Measurements from ENCODE around the gene ZNF69. TPM values are rescaled to one million over a fixed set of nuclear protein-coding genes. Genes with fewer than 3 reads are reported as not detected.
A peak's percentile ranks its signal among the peaks of the same experiment; 100 is the strongest.
"Not testable (repeated sequence)": the region's sequence is repeated elsewhere in the genome, so short reads cannot be mapped to it uniquely, and the experiment has no call there.

ZNF69 gene
- total RNA-seq, 1 donor from 2014 or later: 2.1 TPM

DNA sequence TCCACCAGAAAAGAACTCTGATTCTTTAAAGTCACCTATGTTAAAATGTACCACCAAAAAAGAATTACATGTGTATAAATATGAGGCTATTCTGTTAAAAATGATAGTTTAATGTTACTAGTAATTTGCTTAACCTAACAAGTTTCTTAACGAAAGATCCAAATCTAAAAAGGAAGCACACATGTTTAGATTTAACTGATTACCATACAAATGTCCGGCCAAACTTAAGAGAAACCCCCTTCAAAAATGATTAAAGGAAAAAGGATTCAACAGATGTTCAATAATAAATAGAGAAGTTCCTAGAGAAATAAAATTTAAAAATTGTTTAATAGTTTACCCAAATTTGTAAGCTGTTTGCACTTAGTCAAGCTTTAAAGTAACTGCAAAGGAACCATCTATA is 5.0 kb upstream of the ZNF69 start:
- Mint-ChIP-seq H3K36me3 (ENCODE audit: low read depth) (no peaks in the 10 kb centered on the region), H3K4me3 (no peak overlapping the region), H3K9me3 (peaks cover 3% of the 10 kb centered on the region), H3K27ac (no peak overlapping the region), H3K27me3 (no peaks in the 10 kb centered on the region), H3K4me1 (peaks cover 7% of the 10 kb centered on the region)
- no peak for ATAC-seq (ENCODE audit: low read depth)
- POLR2A ChIA-PET: no interaction called here
- TF ChIP-seq, protein P1, sequence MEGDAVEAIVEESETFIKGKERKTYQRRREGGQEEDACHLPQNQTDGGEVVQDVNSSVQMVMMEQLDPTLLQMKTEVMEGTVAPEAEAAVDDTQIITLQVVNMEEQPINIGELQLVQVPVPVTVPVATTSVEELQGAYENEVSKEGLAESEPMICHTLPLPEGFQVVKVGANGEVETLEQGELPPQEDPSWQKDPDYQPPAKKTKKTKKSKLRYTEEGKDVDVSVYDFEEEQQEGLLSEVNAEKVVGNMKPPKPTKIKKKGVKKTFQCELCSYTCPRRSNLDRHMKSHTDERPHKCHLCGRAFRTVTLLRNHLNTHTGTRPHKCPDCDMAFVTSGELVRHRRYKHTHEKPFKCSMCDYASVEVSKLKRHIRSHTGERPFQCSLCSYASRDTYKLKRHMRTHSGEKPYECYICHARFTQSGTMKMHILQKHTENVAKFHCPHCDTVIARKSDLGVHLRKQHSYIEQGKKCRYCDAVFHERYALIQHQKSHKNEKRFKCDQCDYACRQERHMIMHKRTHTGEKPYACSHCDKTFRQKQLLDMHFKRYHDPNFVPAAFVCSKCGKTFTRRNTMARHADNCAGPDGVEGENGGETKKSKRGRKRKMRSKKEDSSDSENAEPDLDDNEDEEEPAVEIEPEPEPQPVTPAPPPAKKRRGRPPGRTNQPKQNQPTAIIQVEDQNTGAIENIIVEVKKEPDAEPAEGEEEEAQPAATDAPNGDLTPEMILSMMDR (IDR thresholded peaks at IDR 0.05): no peak
- DNase-seq: no peak
- intact Hi-C loops (cut with micrococcal nuclease): loop anchor here (2.0 to 5.0 kb wide), 2 partner anchors 85 to 174 kb away; partner anchors contain the start of gene ZNF491
- CTCF ChIA-PET: interaction anchor here (0.7 to 3.2 kb wide), 6 partner anchors 42 to 258 kb away, joined by 3 to 18 read pairs (median 3); partner anchors contain the start of genes ZNF20, ZNF441 and ZNF700

DNA sequence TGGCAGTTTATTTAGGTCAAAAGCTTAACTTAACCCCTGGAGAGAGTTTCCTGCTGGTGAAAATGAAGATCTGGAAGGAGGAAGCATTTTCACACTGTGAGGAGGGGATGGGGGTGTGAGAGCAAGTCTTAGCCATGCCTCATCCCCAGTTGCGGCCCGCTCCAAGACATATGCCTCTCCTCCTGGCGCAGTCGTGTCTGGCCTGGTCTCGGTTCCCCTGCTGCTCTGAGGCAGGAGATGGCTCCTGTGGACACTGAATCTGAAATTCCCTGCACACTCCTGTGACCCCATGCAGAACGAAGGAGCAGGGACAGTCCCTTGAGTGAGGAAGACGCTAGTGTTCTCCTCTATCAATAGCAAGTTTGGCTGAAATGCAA is 360 bp upstream of the ZNF69 start:
- peak overlapping the region; percentile 89 for H3K4me3 Mint-ChIP-seq
- H3K27me3 Mint-ChIP-seq: no peaks in the 10 kb centered on the region
- POLR2A ChIA-PET: interaction anchor here (1.1 kb wide), 1 partner anchor 37 kb away, joined by 3 read pairs; no protein-coding TSS in a partner anchor
- no peaks in the 10 kb centered on the region for H3K36me3 Mint-ChIP-seq (ENCODE audit: low read depth)
- TF ChIP-seq, protein P1 (IDR thresholded peaks at IDR 0.05): no peak
- peak; percentile 4 for ATAC-seq (ENCODE audit: low read depth)
- CTCF ChIA-PET: interaction anchor here (1.2 kb wide), 1 partner anchor 37 kb away, joined by 3 read pairs; no protein-coding TSS in a partner anchor
- H3K27ac Mint-ChIP-seq: no peak overlapping the region
- peaks cover 20% of the 10 kb centered on the region for H3K4me1 Mint-ChIP-seq
- intact Hi-C loops (cut with micrococcal nuclease): loop anchor here (1.0 kb wide), 1 partner anchor 37 kb away; no protein-coding TSS in a partner anchor
- no peak for DNase-seq
- peaks cover 3% of the 10 kb centered on the region for H3K9me3 Mint-ChIP-seq

DNA sequence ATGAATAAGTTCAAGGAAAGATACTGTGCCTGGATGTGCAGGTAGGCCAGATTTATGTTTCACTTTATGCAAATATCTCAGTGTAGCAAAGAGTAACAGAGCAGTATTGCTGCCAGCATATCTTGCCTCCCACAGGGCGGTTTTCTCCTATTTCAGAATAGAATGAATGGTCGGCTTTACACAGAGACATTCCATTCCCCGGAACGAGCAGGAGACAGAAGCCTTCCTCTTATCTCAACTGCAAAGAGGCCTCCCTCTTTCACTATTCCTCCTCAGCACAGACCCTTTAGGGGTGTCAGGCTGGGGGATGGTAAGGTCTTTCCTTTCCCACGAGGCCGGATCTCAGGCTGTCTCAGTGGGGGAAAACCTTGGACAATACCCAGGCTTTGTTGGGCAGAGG is 2.3 kb downstream of the ZNF69 start:
- H3K27me3 Mint-ChIP-seq; DNase-seq; POLR2A ChIA-PET; H3K9me3 Mint-ChIP-seq; intact Hi-C loops (cut with micrococcal nuclease); H3K27ac Mint-ChIP-seq; H3K4me3 Mint-ChIP-seq; H3K36me3 Mint-ChIP-seq (ENCODE audit: low read depth); CTCF ChIA-PET; ATAC-seq (ENCODE audit: low read depth): not testable (repeated sequence)
- H3K4me1 Mint-ChIP-seq: peaks cover 20% of the 10 kb centered on the region

DNA sequence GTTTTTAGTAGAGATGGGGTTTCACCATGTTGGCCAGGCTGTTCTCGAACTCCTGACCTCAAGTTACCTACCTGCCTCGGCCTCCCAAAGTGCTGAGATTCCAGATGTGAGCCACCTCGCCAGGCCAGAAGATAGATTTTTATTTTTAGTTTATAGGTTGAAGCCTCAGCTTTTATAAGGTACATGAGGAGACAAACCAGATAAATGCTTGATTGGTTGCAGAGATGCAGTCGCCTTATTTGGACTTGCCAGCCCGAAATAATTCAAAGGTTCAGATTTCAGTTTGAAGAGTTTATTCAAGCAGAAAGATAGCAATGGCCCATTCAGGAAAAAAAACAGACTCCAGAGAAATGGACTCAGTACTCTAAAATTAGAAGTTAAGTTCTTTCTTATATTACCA is 3.1 kb downstream of the ZNF69 start:
- Mint-ChIP-seq H3K9me3 (peaks cover 3% of the 10 kb centered on the region), H3K36me3 (ENCODE audit: low read depth) (no peaks in the 10 kb centered on the region), H3K27ac (no peak overlapping the region), H3K4me1 (peaks cover 20% of the 10 kb centered on the region), H3K27me3 (no peaks in the 10 kb centered on the region), H3K4me3 (no peak overlapping the region)
- intact Hi-C loops (cut with micrococcal nuclease): no loop called here
- CTCF ChIA-PET: interaction anchor here (1.4 kb wide), 1 partner anchor 251 kb away, joined by 3 read pairs; no protein-coding TSS in a partner anchor
- POLR2A ChIA-PET: no interaction called here
- ATAC-seq (ENCODE audit: low read depth) (no peak), DNase-seq (no peak)
- TF ChIP-seq, protein P1 (IDR thresholded peaks at IDR 0.05): no peak

DNA sequence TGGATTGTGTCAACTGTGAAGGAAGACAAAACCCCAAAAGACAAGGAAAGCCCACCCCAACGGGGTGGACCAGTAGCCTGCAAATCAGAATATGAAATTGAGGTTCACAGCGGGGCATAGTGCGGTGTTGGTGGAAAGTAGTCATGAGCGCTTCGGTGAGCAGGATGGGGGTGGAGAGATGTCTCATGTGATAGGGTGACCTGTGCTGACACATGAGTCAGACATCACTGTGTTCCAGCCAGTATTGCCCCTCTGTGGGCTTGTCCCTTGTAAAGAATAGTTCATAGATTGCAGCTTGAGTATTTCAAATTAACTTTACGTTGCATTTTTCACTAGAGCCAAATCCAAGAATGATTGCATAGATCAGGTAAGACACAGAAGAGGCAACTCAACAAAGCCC is 7.3 kb downstream of the ZNF69 start:
- TF ChIP-seq, protein P1 (IDR thresholded peaks at IDR 0.05): no peak
- ATAC-seq (ENCODE audit: low read depth): no peak

DNA sequence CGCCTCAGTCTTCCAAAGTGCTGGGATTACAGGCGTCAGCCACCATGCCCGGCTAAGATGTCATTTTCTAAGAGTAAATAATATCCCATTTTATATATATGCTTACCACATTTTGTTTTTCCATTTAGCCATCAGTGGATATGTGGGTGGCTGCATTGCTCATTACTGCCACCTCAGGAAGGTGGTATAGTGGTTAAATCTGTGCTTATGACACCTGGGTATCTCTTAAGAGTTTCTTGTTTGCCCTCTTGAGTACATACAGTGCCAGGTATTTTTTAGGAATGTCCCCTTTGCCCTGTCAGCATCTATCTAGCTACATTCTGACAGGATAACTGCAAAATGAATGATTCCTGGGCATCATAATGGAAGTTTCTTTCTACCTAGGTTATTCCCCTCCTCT is 14.6 kb downstream of the ZNF69 start:
- Mint-ChIP-seq H3K27me3 (no peaks in the 10 kb centered on the region), H3K27ac (no peak overlapping the region), H3K4me1 (no peaks in the 10 kb centered on the region), H3K4me3 (no peak overlapping the region), H3K36me3 (ENCODE audit: low read depth) (peaks cover 25% of the 10 kb centered on the region), H3K9me3 (peaks cover 15% of the 10 kb centered on the region)
- DNase-seq (no peak), ATAC-seq (ENCODE audit: low read depth) (no peak)
- CTCF ChIA-PET: no interaction called here
- intact Hi-C loops (cut with micrococcal nuclease): no loop called here
- POLR2A ChIA-PET: no interaction called here
- TF ChIP-seq, protein P1 (IDR thresholded peaks at IDR 0.05): no peak

More for the DNA sequence above, 7.3 kb downstream of the ZNF69 start:
- ChIA-PET CTCF (no interaction called here), POLR2A (no interaction called here)
- Mint-ChIP-seq H3K36me3 (ENCODE audit: low read depth) (no peaks in the 10 kb centered on the region), H3K9me3 (no peaks in the 10 kb centered on the region), H3K27me3 (no peaks in the 10 kb centered on the region), H3K4me1 (no peaks in the 10 kb centered on the region), H3K27ac (no peak overlapping the region), H3K4me3 (no peak overlapping the region)
- intact Hi-C loops (cut with micrococcal nuclease): no loop called here
- DNase-seq: no peak

All from activated B cell treated with CpG ODN at 0.5 μM for 24 hours (primary cell).